Natural killer cell treated with Interleukin-12 subunit alpha and Interleukin-12 subunit beta and Interleukin-15 and Interleukin-18, amount 100 ng/mL, for 72 hours (primary cell): Measurements from ENCODE around the gene HSD3B2. TPM values are rescaled to one million over a fixed set of nuclear protein-coding genes. Genes with fewer than 3 reads are reported as not detected.

Experiments
- ATAC-seq, 2 donors: fragments of 150-1000 bp; cut with Tn5 transposase in 1 of 2; sonication (Bioruptor Pico), chemical (Tn5 transposase) in 1 of 2; 2 replicates each; pipeline ENCODE4 v1.10.0; 2021
- DNase-seq: peaks from one replicate; pipeline ENCODE4 v3.0.0; 2022; ENCODE audit warnings: low spot score
- H3K27ac Mint-ChIP-seq, 2 donors: 1 replicate in 1 of 2; 2 replicates in 1 of 2; pipeline ENCODE4 v1.8.0; 2022; ENCODE audit warnings: mixed read lengths in 2 of 2, mild to moderate bottlenecking in 1 of 2, moderate library complexity in 1 of 2
- H3K27me3 Mint-ChIP-seq, 2 donors: 1 replicate in 1 of 2; 2 replicates in 1 of 2; pipeline ENCODE4 v1.8.0; 2022; ENCODE audit warnings: mixed read lengths in 2 of 2
- H3K36me3 Mint-ChIP-seq: one replicate; pipeline ENCODE4 v1.8.0; 2022; ENCODE audit warnings: mixed read lengths
- H3K4me1 Mint-ChIP-seq, 2 donors: 1 replicate in 1 of 2; 2 replicates in 1 of 2; pipeline ENCODE4 v1.8.0; 2022; ENCODE audit warnings: low read depth in 2 of 2, mixed read lengths in 2 of 2, mild to moderate bottlenecking in 1 of 2
- H3K4me3 Mint-ChIP-seq: one replicate; pipeline ENCODE4 v1.8.0; 2022; ENCODE audit warnings: mixed read lengths
- H3K9me3 Mint-ChIP-seq: 2 replicates; pipeline ENCODE4 v1.8.0; 2022; ENCODE audit warnings: mixed read lengths
- total RNA-seq, 2 donors: library from RNA; stranded (reverse); gene quantifications; one replicate each; pipeline ENCODE4 v1.2.3, GENCODE V29; 2022

The HSD3B2 gene
- total RNA-seq, 2 donors from 2014 or later: not detected

DNA sequence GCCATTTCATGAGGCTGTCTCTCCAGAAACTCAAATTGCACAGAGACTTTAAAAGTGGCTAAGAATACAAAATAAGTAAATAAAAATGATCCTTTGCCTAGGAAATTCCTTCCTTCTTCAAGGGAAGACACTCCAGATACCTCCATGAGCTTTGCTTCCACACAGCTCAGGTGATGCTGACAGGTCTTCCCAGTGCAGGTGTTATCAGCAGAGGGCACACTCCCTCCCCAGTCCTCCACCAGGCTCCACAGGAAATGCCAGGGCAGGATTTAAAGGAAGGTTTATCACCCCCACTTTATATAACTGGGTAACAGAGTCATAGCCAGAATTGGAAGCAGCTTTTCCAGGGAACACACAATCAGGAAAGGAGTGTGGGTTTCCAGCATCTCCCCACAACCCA is 5.7 kb downstream of the HSD3B2 start:
- peaks cover 4% of the 10 kb centered on the region for H3K9me3 Mint-ChIP-seq
- ATAC-seq (no peak), DNase-seq (no peak)
- H3K27me3 Mint-ChIP-seq: peaks cover 0 to 3% of the 10 kb centered on the region in 2 donors
- H3K27ac Mint-ChIP-seq: no peak overlapping the region
- no peaks in the 10 kb centered on the region for H3K4me1 Mint-ChIP-seq
- no peak overlapping the region for H3K4me3 Mint-ChIP-seq
- no peaks in the 10 kb centered on the region for H3K36me3 Mint-ChIP-seq

GRCh38 chr1:119422631-119423030 is 7.7 kb downstream of the HSD3B2 start:
- Mint-ChIP-seq H3K4me3 (no peak overlapping the region), H3K9me3 (no peaks in the 10 kb centered on the region), H3K27me3 (no peaks in the 10 kb centered on the region), H3K4me1 (no peaks in the 10 kb centered on the region), H3K27ac (no peak overlapping the region), H3K36me3 (no peaks in the 10 kb centered on the region)
- no peak for ATAC-seq
- DNase-seq: no peak

DNA sequence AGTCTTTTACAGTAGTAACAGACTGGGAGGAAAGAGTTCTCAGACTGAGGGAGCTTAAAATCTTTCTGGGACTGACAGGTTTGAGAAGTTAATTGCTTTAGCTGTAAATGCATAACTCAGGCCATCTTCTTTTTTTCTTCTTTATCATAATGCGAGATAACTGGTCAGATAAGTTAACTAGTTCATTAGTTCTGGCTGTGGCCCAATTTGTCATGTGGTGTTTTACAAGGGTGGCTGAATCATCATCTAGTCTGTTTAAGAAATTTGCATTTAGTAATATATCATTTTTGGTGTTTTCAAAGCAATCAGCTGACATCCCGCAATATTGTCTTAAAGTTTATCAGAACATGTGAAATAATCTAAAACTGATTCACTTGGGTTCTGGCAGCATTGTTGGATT is 14.0 kb downstream of the HSD3B2 start:
- H3K27ac Mint-ChIP-seq: no peak overlapping the region
- H3K4me1 Mint-ChIP-seq: no peaks in the 10 kb centered on the region
- peaks cover 2% of the 10 kb centered on the region for H3K9me3 Mint-ChIP-seq
- H3K36me3 Mint-ChIP-seq: no peaks in the 10 kb centered on the region
- peaks cover 0 to 3% of the 10 kb centered on the region in 2 donors for H3K27me3 Mint-ChIP-seq
- ATAC-seq (no peak), DNase-seq (no peak)
- H3K4me3 Mint-ChIP-seq: no peak overlapping the region

- DNase-seq (no peak), ATAC-seq (no peak)
- Mint-ChIP-seq H3K27me3 (peaks cover 0 to 3% of the 10 kb centered on the region in 2 donors), H3K36me3 (no peaks in the 10 kb centered on the region), H3K9me3 (peaks cover 2% of the 10 kb centered on the region), H3K27ac (no peak overlapping the region), H3K4me3 (no peak overlapping the region), H3K4me1 (no peaks in the 10 kb centered on the region)
Measured at GRCh38 chr1:119429687-119430086, 14.7 kb downstream of the HSD3B2 start.

- Mint-ChIP-seq H3K36me3 (no peaks in the 10 kb centered on the region), H3K4me1 (no peaks in the 10 kb centered on the region), H3K4me3 (no peak overlapping the region), H3K9me3 (peaks cover 2% of the 10 kb centered on the region), H3K27me3 (peaks cover 0 to 3% of the 10 kb centered on the region in 2 donors), H3K27ac (no peak overlapping the region)
- DNase-seq (no peak), ATAC-seq (no peak)
Measured at GRCh38 chr1:119430486-119430885, 15.5 kb downstream of the HSD3B2 start.

GRCh38 chr1:119431836-119432235 is 16.9 kb downstream of the HSD3B2 start:
- Mint-ChIP-seq H3K4me1 (no peaks in the 10 kb centered on the region), H3K27ac (no peak overlapping the region), H3K4me3 (no peak overlapping the region), H3K27me3 (peaks cover 0 to 3% of the 10 kb centered on the region in 2 donors), H3K9me3 (peaks cover 6% of the 10 kb centered on the region), H3K36me3 (no peaks in the 10 kb centered on the region)
- DNase-seq (no peak), ATAC-seq (no peak)

DNA sequence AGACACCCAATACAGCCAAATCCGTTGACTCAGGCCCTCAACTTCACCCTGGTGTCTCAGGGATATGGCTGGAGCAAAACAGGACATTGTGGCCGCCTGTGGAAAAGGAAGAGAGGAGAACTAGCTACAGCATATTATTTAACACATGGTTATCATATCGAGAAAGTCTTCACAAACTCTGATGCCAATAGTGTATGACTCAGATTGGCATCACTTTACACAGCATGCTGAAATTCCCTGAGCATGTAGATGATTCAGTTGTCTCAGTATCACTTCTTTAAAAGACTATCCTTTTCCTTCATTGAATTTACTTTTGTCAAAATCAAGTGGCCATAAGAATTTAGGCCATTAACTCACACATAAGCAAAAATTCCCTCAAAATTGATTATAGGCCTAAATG is 20.1 kb downstream of the HSD3B2 start:
- Mint-ChIP-seq H3K27ac (no peak overlapping the region), H3K4me1 (no peaks in the 10 kb centered on the region), H3K36me3 (no peaks in the 10 kb centered on the region), H3K27me3 (peaks cover 0 to 7% of the 10 kb centered on the region in 2 donors), H3K4me3 (no peak overlapping the region), H3K9me3 (peaks cover 6% of the 10 kb centered on the region)
- no peak for ATAC-seq
- no peak for DNase-seq

DNA sequence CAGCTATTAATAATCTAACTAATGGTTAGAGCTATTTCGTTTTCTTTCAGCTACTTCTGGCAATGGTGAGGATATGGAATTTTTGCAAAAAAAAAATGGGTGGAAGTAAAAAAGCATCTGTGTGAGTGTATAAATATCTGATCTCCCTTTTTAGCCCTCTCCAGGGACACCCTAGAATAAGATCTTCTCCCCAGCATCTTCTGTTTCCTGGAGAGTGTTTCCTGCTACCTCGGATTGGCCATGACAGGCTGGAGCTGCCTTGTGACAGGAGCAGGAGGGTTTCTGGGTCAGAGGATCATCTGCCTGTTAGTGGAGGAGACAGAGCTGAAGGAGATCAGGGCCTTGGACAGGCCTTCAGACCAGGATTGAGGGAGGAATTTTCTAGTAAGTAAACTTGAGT is 23.8 kb downstream of the HSD3B2 start:
- H3K4me1 Mint-ChIP-seq: no peaks in the 10 kb centered on the region
- no peaks in the 10 kb centered on the region for H3K36me3 Mint-ChIP-seq
- no peak for ATAC-seq
- peaks cover 5 to 17% of the 10 kb centered on the region in 2 donors for H3K27me3 Mint-ChIP-seq
- H3K4me3 Mint-ChIP-seq: no peak overlapping the region
- H3K27ac Mint-ChIP-seq: no peak overlapping the region
- H3K9me3 Mint-ChIP-seq: peaks cover 7% of the 10 kb centered on the region
- no peak for DNase-seq

- H3K27ac Mint-ChIP-seq: no peak overlapping the region
- peaks cover 5 to 17% of the 10 kb centered on the region in 2 donors for H3K27me3 Mint-ChIP-seq
- H3K4me3 Mint-ChIP-seq: no peak overlapping the region
- H3K9me3 Mint-ChIP-seq: peaks cover 7% of the 10 kb centered on the region
- ATAC-seq (no peak), DNase-seq (no peak)
- no peaks in the 10 kb centered on the region for H3K4me1 Mint-ChIP-seq
- no peaks in the 10 kb centered on the region for H3K36me3 Mint-ChIP-seq
Measured at GRCh38 chr1:119440721-119441307, 25.9 kb downstream of the HSD3B2 start.

- H3K27ac Mint-ChIP-seq: no peak overlapping the region
- peaks cover 4% of the 10 kb centered on the region for H3K9me3 Mint-ChIP-seq
- peaks cover 5 to 17% of the 10 kb centered on the region in 2 donors for H3K27me3 Mint-ChIP-seq
- ATAC-seq (no peak), DNase-seq (no peak)
- no peaks in the 10 kb centered on the region for H3K36me3 Mint-ChIP-seq
- no peak overlapping the region for H3K4me3 Mint-ChIP-seq
- H3K4me1 Mint-ChIP-seq: no peaks in the 10 kb centered on the region
Measured at GRCh38 chr1:119442756-119443155, 27.8 kb downstream of the HSD3B2 start.

DNA sequence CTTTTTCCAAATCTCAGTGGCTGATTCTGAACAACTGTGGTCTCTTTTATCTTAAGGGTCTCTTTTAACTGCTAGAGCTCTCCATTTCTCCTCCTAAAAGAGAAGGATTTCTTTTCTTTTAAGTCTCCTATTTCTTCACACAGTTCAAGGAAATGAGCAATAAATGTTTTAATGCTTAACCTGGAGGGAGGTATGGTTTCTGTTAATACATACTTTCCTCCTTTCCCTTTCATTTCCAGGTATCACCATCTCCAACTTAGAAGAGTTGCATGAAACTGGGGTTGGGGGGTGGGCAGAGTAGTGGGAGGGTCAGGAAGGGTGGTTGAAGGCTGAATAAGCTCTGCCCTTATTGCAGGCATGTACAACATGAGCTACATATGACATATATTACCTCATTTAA is 31.4 kb downstream of the HSD3B2 start:
- Mint-ChIP-seq H3K4me1 (no peaks in the 10 kb centered on the region), H3K36me3 (no peaks in the 10 kb centered on the region), H3K9me3 (peaks cover 8% of the 10 kb centered on the region), H3K27ac (no peak overlapping the region), H3K4me3 (no peak overlapping the region), H3K27me3 (peaks cover 5 to 10% of the 10 kb centered on the region in 2 donors)
- DNase-seq (no peak), ATAC-seq (no peak)

GRCh38 chr1:119447344-119448126 is 32.6 kb downstream of the HSD3B2 start:
- H3K9me3 Mint-ChIP-seq: peaks cover 7% of the 10 kb centered on the region
- ATAC-seq: no peak
- no peak overlapping the region for H3K27ac Mint-ChIP-seq
- H3K4me1 Mint-ChIP-seq: no peaks in the 10 kb centered on the region
- no peak for DNase-seq
- H3K36me3 Mint-ChIP-seq: no peaks in the 10 kb centered on the region
- peaks cover 3 to 4% of the 10 kb centered on the region in 2 donors for H3K27me3 Mint-ChIP-seq
- no peak overlapping the region for H3K4me3 Mint-ChIP-seq

- Mint-ChIP-seq H3K4me3 (no peak overlapping the region), H3K27me3 (no peaks in the 10 kb centered on the region), H3K27ac (no peak overlapping the region), H3K9me3 (peaks cover 4% of the 10 kb centered on the region), H3K4me1 (no peaks in the 10 kb centered on the region), H3K36me3 (no peaks in the 10 kb centered on the region)
- ATAC-seq (no peak), DNase-seq (no peak)
Measured at GRCh38 chr1:119448127-119448511, 33.2 kb downstream of the HSD3B2 start.

- no peaks in the 10 kb centered on the region for H3K4me1 Mint-ChIP-seq
- no peaks in the 10 kb centered on the region for H3K36me3 Mint-ChIP-seq
- H3K27me3 Mint-ChIP-seq: no peaks in the 10 kb centered on the region
- ATAC-seq: no peak
- H3K9me3 Mint-ChIP-seq: peaks cover 8% of the 10 kb centered on the region
- DNase-seq: no peak
- H3K27ac Mint-ChIP-seq: no peak overlapping the region
- H3K4me3 Mint-ChIP-seq: no peak overlapping the region
Measured at GRCh38 chr1:119449971-119450370, 35.0 kb downstream of the HSD3B2 start.
